ENCODE data around the gene TUBA4A.
"Not testable (repeated sequence)": the region's sequence is repeated elsewhere in the genome, so short reads cannot be mapped to it uniquely, and the experiment has no call there.

The TUBA4A gene

DNA sequence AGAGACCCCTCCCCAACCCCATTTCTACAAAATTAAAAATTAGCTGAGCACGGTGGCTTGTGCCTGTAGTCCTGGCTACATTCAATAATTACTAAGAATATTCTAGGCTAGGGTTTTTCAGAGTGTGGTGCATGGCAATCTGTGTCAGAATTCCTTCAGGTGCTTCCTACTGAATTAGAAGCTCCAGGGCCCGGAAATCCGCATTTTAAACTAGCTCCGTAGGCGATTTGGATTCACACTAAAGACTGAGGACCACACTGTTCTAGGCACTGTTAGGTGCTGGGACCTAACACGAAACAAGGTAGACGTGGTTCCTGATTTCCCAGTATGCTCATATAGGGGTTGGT is 47.8 kb downstream of the TUBA4A start:
- DNase-seq (ENCODE audit: low read depth): no peak
- peak overlapping the region; percentile 65 for H3K4me3 ChIP-seq (ENCODE audit: low read depth, low read length)
- TF ChIP-seq, protein P1, sequence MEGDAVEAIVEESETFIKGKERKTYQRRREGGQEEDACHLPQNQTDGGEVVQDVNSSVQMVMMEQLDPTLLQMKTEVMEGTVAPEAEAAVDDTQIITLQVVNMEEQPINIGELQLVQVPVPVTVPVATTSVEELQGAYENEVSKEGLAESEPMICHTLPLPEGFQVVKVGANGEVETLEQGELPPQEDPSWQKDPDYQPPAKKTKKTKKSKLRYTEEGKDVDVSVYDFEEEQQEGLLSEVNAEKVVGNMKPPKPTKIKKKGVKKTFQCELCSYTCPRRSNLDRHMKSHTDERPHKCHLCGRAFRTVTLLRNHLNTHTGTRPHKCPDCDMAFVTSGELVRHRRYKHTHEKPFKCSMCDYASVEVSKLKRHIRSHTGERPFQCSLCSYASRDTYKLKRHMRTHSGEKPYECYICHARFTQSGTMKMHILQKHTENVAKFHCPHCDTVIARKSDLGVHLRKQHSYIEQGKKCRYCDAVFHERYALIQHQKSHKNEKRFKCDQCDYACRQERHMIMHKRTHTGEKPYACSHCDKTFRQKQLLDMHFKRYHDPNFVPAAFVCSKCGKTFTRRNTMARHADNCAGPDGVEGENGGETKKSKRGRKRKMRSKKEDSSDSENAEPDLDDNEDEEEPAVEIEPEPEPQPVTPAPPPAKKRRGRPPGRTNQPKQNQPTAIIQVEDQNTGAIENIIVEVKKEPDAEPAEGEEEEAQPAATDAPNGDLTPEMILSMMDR (conservative IDR thresholded peaks at IDR 0.05; ENCODE audit: low read depth, low read length): no peak

DNA sequence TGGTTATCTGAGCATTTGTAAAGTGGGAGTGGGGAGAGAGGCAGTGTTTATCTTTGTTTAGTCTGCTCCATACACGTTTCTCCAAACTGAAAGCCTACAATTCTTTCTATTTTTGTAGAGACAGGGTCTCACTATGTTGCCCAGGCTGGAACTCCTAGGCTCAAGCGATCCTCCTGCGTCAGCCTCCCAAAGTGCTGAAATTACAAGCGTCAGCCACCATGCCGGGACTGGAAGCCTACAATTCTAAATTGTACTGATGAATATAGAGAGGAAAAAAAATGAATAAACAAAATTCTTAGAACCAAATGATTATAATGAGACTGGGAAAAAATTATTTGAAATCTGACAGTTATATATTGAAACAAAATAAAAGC is 48.6 kb downstream of the TUBA4A start:
- TF ChIP-seq, protein P1 (conservative IDR thresholded peaks at IDR 0.05; ENCODE audit: low read depth, low read length): no peak
- no peak overlapping the region for H3K4me3 ChIP-seq (ENCODE audit: low read depth, low read length)
- no peak for DNase-seq (ENCODE audit: low read depth)

DNA sequence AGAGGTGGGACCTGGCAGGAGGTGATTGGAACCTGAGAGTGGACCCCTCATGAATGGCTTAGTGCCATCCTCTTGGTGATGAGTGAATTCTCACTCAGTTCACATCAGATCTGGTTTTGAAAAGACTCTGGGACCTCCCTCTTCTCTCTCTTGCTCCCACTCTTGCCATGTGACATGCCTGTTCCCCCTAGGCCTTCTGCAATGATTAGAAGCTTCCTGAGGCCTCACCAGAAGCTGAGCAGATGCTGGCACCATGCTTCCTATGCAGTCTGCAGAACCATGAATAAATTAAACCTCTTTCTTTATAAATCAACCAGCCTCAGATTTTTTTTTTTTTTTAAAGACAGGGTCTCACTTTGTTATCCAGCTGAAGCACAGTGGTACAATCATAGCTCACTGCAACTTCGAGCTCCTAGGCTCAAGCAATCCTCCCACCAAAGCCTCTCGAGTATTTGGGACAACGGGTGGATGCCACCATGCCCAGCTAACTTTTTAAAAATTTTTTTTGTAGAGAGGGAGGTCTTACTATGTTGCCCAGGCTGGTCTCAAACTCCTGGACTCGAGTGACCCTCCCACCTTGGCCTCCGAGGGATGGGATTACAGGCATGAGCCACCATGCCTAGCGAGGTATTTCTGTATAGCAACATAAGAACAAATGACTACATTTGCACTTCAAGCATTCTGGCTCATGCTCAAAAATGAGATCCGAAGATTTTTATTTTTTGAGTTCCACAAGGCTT is 49.1 kb downstream of the TUBA4A start:
- DNase-seq (ENCODE audit: low read depth): no peak

DNA sequence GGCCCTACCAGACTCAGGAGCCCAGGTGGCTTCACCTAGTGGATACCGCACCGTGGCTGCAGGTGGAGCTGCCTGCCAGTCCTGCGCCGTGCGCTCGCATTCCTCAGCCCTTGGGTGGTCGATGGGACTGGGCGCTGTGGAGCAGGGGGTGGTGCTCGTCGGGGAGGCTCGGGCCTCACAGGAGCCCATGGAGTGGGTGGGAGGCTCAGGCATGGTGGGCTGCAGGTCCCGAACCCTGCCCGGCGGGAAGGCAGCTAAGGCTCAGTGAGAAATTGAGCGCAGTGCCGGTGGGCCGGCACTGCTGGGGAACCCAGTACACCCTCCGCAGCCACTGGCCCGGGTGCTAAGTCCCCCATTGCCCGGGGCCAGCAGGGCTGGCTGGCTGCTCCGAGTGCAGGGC is 52.4 kb downstream of the TUBA4A start:
- DNase-seq (ENCODE audit: low read depth): not testable (repeated sequence)

More for the DNA sequence above, 49.1 kb downstream of the TUBA4A start:
- no peak overlapping the region for H3K4me3 ChIP-seq (ENCODE audit: low read depth, low read length)
- TF ChIP-seq, protein P1 (conservative IDR thresholded peaks at IDR 0.05; ENCODE audit: low read depth, low read length): no peak

DNA sequence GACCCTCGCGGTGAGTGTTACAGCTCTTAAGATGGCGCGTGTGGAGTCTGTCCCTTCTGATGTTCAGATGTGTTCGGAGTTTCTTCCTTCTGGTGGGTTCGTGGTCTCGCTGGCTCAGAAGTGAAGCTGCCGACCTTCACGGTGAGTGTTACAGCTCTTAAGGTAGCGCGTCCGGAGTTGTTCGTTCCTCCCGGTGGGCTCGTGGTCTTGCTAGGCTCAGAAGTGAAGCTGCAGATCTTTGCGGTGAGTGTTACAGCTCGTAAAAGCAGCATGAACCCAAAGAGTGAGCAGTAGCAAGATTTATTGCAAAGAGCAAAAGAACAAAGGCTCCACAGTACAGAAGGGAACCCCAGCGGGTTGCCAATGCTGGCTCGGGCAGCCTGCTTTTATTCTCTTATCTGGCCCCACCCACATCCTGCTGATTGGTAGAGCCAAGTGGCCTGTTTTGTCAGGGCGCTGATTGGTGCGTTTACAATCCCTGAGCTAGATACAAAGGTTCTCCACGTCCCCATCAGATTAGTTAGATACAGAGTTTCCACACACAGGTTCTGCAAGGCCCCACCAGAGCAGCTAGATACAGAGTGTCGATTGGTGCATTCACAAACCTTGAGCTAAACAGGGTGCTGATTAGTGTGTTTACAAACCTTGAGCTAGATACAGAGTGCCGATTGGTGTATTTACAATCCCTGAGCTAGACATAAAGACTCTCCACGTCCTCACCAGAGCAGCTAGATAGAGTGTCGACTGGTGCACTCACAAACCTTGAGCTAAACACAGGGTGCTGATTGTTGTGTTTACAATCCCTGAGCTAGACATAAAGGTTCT is 53.0 kb downstream of the TUBA4A start:
- H3K4me3 ChIP-seq (ENCODE audit: low read depth, low read length): not testable (repeated sequence)

More for the DNA sequence above, 52.4 kb downstream of the TUBA4A start:
- not testable (repeated sequence) for H3K4me3 ChIP-seq (ENCODE audit: low read depth, low read length)

More for the DNA sequence above, 53.0 kb downstream of the TUBA4A start:
- DNase-seq (ENCODE audit: low read depth): not testable (repeated sequence)
